SK-N-SH treated with all-trans-retinoic acid at 6 μM for 48 hours (cell line): ENCODE results near the gene DCP1B.

Experiments
- ATAC-seq: fragments of 200-7000 bp; cut with Tn5 transposase; 3 replicates; pipeline ENCODE4 v1.9.1; 2020; ENCODE audit warnings: mild to moderate bottlenecking, moderate library complexity
- ARNTL ChIP-seq: fragments of 450-650 bp; formaldehyde crosslinking; IDR thresholded peaks from 2 replicates; pipeline ENCODE4 v1.5.0; 2020; ENCODE audit warnings: low read depth, mild to moderate bottlenecking, moderate library complexity, borderline replicate concordance
- BACH2 ChIP-seq: fragments of 250-450 bp; sonication (Bioruptor Pico); IDR thresholded peaks from 2 replicates; pipeline ENCODE4 v1.9.0; 2021; ENCODE audit warnings: mild to moderate bottlenecking, borderline replicate concordance
- ESRRG ChIP-seq: fragments of 250-450 bp; sonication (Bioruptor Pico); IDR thresholded peaks from 2 replicates; pipeline ENCODE4 v1.6.1; 2021; ENCODE audit warnings: mild to moderate bottlenecking
- GLIS3 ChIP-seq: fragments of 250-450 bp; sonication (Bioruptor Pico); IDR thresholded peaks from 2 replicates; pipeline ENCODE4 v1.5.0; 2020; ENCODE audit warnings: mild to moderate bottlenecking, moderate library complexity
- ISL1 ChIP-seq: fragments of 250-450 bp; sonication (Bioruptor Pico); IDR thresholded peaks from 2 replicates; pipeline ENCODE4 v2.1.2; 2022; ENCODE audit warnings: mild to moderate bottlenecking, moderate library complexity
- OSR1 ChIP-seq: fragments of 250-450 bp; sonication (Bioruptor Pico); IDR thresholded peaks from 2 replicates; pipeline ENCODE4 v1.8.0; 2022; ENCODE audit warnings: moderate library complexity, mild to moderate bottlenecking, inconsistent platforms
- PPARA ChIP-seq: fragments of 250-450 bp; sonication (Bioruptor Pico); IDR thresholded peaks from 2 replicates; pipeline ENCODE4 v1.5.0; 2020; ENCODE audit warnings: mild to moderate bottlenecking, borderline replicate concordance
- RARB ChIP-seq: fragments of 250-450 bp; sonication (Bioruptor Pico); IDR thresholded peaks from 2 replicates; pipeline ENCODE4 v1.8.0; 2021; ENCODE audit warnings: mild to moderate bottlenecking, moderate library complexity
- SNAI2 ChIP-seq: fragments of 250-450 bp; sonication (Bioruptor Pico); IDR thresholded peaks from 2 replicates; pipeline ENCODE4 v1.5.0; 2020; ENCODE audit warnings: mild to moderate bottlenecking, moderate library complexity
- TCF4 ChIP-seq: fragments of 250-450 bp; sonication (Bioruptor Pico); IDR thresholded peaks from 2 replicates; pipeline ENCODE4 v1.8.0; 2021; ENCODE audit warnings: mild to moderate bottlenecking, moderate library complexity, borderline replicate concordance
- TOX ChIP-seq: fragments of 250-450 bp; sonication (Bioruptor Pico); IDR thresholded peaks from 2 replicates; pipeline ENCODE4 v1.8.0; 2021; ENCODE audit warnings: mild to moderate bottlenecking, moderate library complexity, borderline replicate concordance
- ZC3H10 ChIP-seq: fragments of 250-450 bp; sonication (Bioruptor Pico); IDR thresholded peaks from 2 replicates; pipeline ENCODE4 v1.5.1; 2021; ENCODE audit warnings: mild to moderate bottlenecking, moderate library complexity
- ZFP3 ChIP-seq: fragments of 250-450 bp; sonication (Bioruptor Pico); IDR thresholded peaks from 2 replicates; pipeline ENCODE4 v1.5.0; 2020; ENCODE audit warnings: mild to moderate bottlenecking, moderate library complexity
- ZFP30 ChIP-seq: fragments of 450-650 bp; formaldehyde crosslinking; IDR thresholded peaks from 2 replicates; pipeline ENCODE4 v1.5.0; 2022; ENCODE audit warnings: mild to moderate bottlenecking, moderate library complexity
- ZNF565 ChIP-seq: fragments of 450-650 bp; formaldehyde crosslinking; conservative IDR thresholded peaks from 2 replicates; pipeline ENCODE4 v1.5.0; 2020; ENCODE audit warnings: low read depth, mild to moderate bottlenecking, moderate library complexity
- ZNF8 ChIP-seq: fragments of 450-650 bp; formaldehyde crosslinking; IDR thresholded peaks from 2 replicates; pipeline ENCODE4 v1.5.0; 2020; ENCODE audit warnings: mild to moderate bottlenecking, moderate library complexity
- TF ChIP-seq, protein P1 (sequence below): fragments of 250-450 bp; sonication (Bioruptor Pico); IDR thresholded peaks from 2 replicates; pipeline ENCODE4 v1.5.1; 2020; ENCODE audit warnings: low read depth, mild to moderate bottlenecking, moderate library complexity
- TF ChIP-seq, protein P2 (sequence below): fragments of 250-450 bp; sonication (Bioruptor Pico); IDR thresholded peaks from 2 replicates; pipeline ENCODE4 v1.8.0; 2020; ENCODE audit warnings: mild to moderate bottlenecking, moderate library complexity, borderline replicate concordance
- TF ChIP-seq, protein P3 (sequence below): fragments of 250-450 bp; sonication (Bioruptor Pico); IDR thresholded peaks from 2 replicates; pipeline ENCODE4 v1.5.0; 2020; ENCODE audit warnings: mild to moderate bottlenecking, moderate library complexity
- TF ChIP-seq, protein P4 (sequence below): fragments of 250-450 bp; sonication (Bioruptor Pico); IDR thresholded peaks from 2 replicates; pipeline ENCODE4 v1.8.0; 2021; ENCODE audit warnings: low read depth, mild to moderate bottlenecking, moderate library complexity, borderline replicate concordance

DCP1B gene

DNA sequence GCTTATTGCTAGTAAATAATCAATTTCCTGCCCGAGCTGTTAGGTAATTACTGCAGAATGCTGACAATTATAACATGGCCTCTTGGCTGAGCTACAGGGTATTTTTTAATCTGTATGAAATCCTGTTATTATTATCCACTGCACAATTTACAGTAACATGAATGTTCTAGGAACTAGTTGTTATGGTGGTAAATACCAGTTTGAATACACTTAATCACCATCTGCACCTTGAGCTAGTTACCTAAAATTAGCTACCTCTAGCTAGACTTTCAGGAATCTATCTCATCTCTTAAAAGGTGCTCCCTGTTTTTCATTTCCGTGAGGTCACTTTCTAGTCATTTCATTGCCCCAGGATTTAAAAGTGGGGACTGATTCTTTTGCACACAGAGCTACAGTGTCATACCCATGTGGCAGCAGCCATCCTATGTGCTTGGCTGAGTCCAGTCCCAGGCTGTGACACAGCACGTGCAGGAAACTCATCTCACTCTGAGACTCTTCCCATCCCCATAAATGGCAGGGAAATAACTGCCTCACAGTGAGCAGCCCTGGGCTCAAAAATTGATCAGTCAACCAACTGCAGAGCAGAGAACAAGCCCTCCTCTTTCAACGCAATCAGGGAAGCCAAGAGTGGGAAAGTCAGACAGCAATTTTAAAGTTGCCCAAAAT, 37.6 kb downstream of the DCP1B start (continued):
- TF ChIP-seq, protein P1, sequence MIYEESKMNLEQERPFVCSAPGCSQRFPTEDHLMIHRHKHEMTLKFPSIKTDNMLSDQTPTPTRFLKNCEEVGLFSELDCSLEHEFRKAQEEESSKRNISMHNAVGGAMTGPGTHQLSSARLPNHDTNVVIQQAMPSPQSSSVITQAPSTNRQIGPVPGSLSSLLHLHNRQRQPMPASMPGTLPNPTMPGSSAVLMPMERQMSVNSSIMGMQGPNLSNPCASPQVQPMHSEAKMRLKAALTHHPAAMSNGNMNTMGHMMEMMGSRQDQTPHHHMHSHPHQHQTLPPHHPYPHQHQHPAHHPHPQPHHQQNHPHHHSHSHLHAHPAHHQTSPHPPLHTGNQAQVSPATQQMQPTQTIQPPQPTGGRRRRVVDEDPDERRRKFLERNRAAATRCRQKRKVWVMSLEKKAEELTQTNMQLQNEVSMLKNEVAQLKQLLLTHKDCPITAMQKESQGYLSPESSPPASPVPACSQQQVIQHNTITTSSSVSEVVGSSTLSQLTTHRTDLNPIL (CRISPR knock-in tag) = no peak
- TF ChIP-seq ZNF565 (CRISPR knock-in tag) = no peak

DNA sequence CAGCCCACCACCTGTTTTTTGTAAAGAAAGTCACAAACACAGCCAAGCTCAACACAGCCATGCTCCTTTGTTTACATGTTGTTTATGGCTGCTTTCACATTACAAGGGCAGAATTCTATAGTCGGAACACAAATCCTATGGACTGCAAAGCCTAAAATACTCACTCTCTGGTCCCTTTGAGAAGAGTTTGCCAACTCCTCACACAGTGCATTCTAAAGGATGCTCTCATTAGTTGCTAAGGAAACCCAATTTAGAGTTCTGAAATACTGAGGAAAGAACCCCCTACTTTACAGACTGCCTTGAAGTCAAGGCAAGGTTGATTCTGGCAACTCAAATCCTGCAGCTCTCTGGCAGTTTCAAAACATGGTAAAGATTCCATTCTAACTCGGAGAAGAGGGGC, 38.3 kb downstream of the DCP1B start:
- ATAC-seq = no peak
- TF ChIP-seq ZNF565 (CRISPR knock-in tag) (no peak), BACH2 (CRISPR knock-in tag) (no peak), RARB (CRISPR knock-in tag) (no peak), ZNF8 (CRISPR knock-in tag) (no peak), ZFP30 (CRISPR knock-in tag) (no peak), ESRRG (no peak), ZC3H10 (CRISPR knock-in tag) (no peak), GLIS3 (CRISPR knock-in tag) (no peak)
- TF ChIP-seq, protein P2, sequence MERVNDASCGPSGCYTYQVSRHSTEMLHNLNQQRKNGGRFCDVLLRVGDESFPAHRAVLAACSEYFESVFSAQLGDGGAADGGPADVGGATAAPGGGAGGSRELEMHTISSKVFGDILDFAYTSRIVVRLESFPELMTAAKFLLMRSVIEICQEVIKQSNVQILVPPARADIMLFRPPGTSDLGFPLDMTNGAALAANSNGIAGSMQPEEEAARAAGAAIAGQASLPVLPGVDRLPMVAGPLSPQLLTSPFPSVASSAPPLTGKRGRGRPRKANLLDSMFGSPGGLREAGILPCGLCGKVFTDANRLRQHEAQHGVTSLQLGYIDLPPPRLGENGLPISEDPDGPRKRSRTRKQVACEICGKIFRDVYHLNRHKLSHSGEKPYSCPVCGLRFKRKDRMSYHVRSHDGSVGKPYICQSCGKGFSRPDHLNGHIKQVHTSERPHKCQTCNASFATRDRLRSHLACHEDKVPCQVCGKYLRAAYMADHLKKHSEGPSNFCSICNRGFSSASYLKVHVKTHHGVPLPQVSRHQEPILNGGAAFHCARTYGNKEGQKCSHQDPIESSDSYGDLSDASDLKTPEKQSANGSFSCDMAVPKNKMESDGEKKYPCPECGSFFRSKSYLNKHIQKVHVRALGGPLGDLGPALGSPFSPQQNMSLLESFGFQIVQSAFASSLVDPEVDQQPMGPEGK (CRISPR knock-in tag) = no peak
- TF ChIP-seq, protein P1 (CRISPR knock-in tag) = no peak

DNA sequence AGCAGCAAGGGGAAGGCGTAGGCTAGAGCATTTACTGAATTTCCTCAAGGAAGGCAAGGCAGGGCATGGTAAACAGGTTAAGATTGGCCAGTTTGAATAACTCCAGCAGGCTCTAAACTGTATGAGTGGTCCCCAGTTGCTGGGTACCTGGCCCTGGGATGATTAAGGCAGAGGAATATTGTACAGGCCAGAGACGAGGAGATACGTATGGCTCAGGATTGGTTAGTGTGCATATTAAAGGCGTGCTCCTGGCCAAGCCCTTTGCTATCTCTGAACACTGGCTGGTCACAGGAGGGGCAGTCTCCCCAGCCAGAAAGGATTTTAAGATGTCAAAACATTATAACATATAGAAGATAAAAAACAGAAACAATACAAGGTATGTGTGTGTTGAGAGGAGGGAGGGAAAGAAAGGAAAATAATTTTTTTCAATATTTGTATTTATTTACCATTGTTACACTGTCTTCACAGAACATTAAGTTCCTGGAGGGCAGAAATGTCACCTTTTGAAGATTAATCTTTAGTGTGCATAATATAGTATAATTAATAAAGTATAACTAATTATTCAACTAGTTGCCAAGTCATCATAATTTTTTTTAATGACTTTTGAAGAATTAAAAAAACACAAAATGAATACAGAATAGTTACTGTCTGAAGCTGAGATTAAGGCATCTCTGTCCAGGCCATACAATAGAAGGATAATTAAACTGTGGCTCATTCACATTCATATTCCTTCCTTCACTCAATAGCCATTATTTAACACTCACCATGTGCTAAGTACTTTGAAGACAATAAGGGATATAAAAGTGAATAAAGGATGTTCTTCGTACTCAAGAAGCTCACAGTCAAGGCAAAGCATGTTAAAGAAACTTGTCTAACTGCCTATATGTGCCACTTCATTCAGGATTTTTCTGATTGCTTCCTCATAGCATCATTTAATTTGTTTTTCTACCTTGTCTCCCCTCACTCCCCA, 41.9 kb downstream of the DCP1B start:
- TF ChIP-seq BACH2 (CRISPR knock-in tag) = no peak
- TF ChIP-seq, protein P3, sequence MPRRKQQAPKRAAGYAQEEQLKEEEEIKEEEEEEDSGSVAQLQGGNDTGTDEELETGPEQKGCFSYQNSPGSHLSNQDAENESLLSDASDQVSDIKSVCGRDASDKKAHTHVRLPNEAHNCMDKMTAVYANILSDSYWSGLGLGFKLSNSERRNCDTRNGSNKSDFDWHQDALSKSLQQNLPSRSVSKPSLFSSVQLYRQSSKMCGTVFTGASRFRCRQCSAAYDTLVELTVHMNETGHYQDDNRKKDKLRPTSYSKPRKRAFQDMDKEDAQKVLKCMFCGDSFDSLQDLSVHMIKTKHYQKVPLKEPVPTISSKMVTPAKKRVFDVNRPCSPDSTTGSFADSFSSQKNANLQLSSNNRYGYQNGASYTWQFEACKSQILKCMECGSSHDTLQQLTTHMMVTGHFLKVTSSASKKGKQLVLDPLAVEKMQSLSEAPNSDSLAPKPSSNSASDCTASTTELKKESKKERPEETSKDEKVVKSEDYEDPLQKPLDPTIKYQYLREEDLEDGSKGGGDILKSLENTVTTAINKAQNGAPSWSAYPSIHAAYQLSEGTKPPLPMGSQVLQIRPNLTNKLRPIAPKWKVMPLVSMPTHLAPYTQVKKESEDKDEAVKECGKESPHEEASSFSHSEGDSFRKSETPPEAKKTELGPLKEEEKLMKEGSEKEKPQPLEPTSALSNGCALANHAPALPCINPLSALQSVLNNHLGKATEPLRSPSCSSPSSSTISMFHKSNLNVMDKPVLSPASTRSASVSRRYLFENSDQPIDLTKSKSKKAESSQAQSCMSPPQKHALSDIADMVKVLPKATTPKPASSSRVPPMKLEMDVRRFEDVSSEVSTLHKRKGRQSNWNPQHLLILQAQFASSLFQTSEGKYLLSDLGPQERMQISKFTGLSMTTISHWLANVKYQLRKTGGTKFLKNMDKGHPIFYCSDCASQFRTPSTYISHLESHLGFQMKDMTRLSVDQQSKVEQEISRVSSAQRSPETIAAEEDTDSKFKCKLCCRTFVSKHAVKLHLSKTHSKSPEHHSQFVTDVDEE (CRISPR knock-in tag) = no peak
- no peak for TF ChIP-seq ZFP3 (CRISPR knock-in tag)
- TF ChIP-seq TOX (CRISPR knock-in tag) = no peak
- TF ChIP-seq, protein P1 (CRISPR knock-in tag) = no peak
- TF ChIP-seq SNAI2 (CRISPR knock-in tag) = no peak
- no peak for TF ChIP-seq ARNTL (CRISPR knock-in tag)
- no peak for TF ChIP-seq ZNF8 (CRISPR knock-in tag)
- TF ChIP-seq, all 23 proteins: peak for 0
- no peak for ATAC-seq

DNA sequence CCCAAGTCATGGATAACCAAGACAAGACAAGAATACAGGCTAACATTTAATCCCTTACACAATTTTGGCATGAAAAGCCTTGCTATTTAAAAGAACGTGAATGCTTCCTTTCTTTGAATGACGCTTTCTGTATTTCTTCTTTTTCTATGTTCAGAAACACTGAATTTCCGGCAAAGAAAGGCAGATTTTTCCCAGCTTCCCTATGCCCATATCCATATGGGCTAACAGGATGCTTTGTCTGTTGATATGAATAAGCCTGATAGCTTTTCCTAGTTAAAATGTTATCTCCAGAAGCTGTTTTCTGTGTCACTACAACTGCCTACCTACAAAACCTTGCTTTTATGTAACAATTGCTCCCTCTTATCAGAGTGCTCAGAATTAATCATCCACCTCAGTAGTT, 47.5 kb downstream of the DCP1B start:
- TF ChIP-seq ZNF8 (CRISPR knock-in tag) (no peak), TOX (CRISPR knock-in tag) (no peak), ESRRG (no peak), ZFP3 (CRISPR knock-in tag) (no peak), SNAI2 (CRISPR knock-in tag) (no peak), RARB (CRISPR knock-in tag) (no peak), ARNTL (CRISPR knock-in tag) (no peak), ISL1 (no peak), ZNF565 (CRISPR knock-in tag) (no peak), ZC3H10 (CRISPR knock-in tag) (no peak), TCF4 (CRISPR knock-in tag) (no peak), OSR1 (CRISPR knock-in tag) (no peak), PPARA (CRISPR knock-in tag) (no peak)
- TF ChIP-seq, protein P4, sequence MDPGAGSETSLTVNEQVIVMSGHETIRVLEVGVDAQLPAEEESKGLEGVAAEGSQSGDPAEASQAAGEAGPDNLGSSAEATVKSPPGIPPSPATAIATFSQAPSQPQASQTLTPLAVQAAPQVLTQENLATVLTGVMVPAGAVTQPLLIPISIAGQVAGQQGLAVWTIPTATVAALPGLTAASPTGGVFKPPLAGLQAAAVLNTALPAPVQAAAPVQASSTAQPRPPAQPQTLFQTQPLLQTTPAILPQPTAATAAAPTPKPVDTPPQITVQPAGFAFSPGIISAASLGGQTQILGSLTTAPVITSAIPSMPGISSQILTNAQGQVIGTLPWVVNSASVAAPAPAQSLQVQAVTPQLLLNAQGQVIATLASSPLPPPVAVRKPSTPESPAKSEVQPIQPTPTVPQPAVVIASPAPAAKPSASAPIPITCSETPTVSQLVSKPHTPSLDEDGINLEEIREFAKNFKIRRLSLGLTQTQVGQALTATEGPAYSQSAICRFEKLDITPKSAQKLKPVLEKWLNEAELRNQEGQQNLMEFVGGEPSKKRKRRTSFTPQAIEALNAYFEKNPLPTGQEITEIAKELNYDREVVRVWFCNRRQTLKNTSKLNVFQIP (CRISPR knock-in tag) = no peak
- no peak for ATAC-seq
